Activated T-cell treated with anti-CD3 and anti-CD28 coated beads for 48 hours (primary cell): ENCODE measurements around the gene RHBDF1.
"Not testable (repeated sequence)": the region's sequence is repeated elsewhere in the genome, so short reads cannot be mapped to it uniquely, and the experiment has no call there.

ENCODE experiments used
- DNase-seq: peaks from one replicate; pipeline ENCODE4 v3.0.0-alpha.2; 2020; ENCODE audit warnings: low read depth

Gene RHBDF1

GRCh38 chr16:35678-36305 is 36.6 kb downstream of the RHBDF1 start:
- DNase-seq: no peak

DNA sequence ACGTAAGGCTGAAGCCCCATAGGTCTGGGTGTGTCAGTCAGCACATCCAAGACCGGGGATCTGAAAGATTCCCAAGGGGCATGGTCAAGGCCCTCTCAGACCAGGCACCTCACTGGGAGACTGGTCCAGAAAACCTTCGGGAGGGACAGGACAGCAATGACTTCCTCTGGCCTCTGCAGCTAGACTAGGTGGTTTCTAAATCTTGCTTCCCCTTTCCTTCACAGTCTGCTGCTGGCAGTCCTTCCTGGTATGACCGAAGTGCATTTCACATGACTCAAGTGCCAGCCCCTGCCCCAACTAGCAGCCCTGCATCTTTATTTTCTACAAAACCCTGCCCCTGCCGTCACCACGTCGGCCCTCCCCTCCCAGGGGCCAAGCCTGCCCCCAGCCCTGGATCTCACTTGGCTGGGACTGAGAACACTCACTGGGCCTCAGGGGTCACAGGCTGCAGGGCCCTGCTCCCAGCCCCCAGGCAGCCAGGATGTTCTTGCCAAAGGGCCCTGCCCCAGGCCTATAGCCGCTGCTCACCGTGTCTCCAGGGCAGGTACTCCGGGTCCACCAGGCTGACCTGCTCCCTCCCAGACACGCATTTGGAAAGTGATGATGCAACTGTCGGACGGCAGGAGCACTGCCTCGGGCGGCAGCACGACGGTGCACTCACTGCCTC is 37.3 kb downstream of the RHBDF1 start:
- no peak for DNase-seq

DNA sequence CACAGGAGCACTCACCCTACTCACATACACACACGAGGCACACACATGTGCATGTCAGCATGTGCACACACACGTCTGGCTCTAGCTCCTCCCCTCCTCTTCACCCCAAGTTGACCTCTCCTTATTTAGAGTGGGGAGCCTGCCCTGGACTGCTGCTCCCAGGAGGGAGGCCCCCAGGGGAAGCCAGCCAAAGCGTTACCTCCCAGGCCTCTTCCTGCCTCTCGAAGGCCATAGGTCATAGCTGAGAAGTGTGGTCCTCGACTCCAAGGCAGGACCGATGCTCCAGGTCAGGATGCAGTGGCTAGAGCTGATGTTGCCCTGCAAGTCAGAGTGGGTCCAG is 37.8 kb downstream of the RHBDF1 start:
- no peak for DNase-seq

DNA sequence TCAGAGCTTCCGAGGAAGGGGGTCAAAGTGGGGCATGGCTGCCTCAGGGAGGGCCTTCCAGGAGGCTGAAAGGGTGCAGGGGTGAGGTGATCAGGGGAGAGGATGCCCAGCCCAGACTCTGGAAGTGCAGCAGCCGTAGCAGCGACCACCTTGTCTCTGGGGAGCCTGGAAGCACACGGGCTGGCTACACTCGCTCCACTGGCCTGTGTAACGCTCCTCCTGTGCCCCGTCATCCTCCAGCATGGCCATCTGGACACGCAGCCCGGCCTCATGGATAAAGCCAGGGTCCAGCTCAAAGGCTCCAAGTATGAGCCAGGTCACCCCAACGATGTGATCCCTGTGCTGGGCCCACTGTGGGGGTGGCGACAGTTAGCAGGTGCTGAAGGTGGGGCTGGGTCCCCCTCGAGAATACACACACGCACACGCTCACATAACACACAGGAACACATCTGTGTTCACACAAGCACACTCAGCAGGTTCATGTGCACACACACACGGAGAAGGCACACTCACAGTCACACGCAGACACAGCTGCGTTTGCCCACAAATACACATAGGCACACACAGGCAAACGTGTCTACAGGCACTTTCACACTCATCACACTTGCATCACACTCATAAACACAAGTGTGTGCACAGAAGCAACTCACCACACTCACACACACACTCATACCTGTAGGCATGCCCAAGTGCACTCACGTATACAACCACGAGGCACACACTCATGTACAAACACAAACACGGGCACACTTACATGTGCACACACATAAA is 38.4 kb downstream of the RHBDF1 start:
- DNase-seq: no peak

DNA sequence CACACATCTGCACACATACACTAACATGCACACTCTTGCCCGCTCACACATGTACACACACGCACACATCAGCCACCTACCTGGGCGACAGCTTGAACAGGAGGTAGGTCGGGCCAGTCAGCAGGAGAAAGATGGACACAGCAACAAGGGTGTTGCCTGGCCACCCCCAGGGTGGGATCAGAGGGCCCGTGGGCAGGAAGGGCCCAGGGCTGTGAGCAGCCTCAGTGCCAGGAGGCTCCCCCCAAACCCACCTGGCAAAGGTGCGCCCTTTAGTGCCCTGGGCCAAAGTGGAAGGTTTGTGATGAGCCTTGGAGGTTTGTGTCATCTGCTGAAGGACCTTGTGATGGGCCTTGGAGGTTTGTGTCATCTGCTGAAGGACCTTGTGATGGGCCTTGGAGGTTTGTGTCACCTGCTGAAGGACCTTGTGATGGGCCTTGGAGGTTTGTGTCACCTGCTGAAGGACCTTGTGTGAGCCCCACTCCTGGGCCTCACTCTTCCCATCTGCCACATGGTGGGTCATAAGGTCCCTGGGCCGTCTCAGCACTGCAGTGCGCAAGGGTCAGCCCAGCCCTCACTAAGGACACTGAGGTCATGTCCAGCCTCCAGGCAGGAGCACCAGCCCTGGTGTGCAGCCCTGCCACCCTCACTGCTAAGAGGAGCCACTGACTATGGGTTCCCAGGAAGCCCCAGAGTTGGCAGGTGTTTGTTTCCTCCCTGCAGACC is 39.1 kb downstream of the RHBDF1 start:
- DNase-seq: not testable (repeated sequence)

GRCh38 chr16:30627-31026 is 41.8 kb downstream of the RHBDF1 start:
- DNase-seq: not testable (repeated sequence)

DNA sequence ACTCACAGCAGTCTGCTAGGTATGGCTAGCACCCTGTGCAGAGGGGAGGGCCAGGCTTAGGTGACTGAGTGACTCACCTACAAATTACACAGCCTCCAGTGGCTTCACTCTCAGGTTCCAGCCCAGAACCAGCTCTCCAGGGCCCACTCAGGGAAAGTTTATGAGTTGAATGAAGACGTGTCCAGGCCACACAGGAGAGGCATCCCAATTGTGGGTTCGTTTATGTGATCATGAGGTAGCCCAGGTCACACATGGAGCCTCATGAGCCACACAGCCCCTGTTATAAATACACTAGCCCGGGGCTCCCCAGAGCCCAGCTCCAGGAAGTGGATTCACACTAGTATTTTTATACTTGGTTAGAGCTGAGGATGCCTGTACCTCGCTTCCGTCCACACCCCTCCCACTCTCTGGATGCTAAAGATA is 46.5 kb downstream of the RHBDF1 start:
- DNase-seq: not testable (repeated sequence)

- not testable (repeated sequence) for DNase-seq
Observed at GRCh38 chr16:24151-24550, 48.3 kb downstream of the RHBDF1 start.

GRCh38 chr16:20886-21285 is 51.5 kb downstream of the RHBDF1 start:
- DNase-seq: not testable (repeated sequence)

DNA sequence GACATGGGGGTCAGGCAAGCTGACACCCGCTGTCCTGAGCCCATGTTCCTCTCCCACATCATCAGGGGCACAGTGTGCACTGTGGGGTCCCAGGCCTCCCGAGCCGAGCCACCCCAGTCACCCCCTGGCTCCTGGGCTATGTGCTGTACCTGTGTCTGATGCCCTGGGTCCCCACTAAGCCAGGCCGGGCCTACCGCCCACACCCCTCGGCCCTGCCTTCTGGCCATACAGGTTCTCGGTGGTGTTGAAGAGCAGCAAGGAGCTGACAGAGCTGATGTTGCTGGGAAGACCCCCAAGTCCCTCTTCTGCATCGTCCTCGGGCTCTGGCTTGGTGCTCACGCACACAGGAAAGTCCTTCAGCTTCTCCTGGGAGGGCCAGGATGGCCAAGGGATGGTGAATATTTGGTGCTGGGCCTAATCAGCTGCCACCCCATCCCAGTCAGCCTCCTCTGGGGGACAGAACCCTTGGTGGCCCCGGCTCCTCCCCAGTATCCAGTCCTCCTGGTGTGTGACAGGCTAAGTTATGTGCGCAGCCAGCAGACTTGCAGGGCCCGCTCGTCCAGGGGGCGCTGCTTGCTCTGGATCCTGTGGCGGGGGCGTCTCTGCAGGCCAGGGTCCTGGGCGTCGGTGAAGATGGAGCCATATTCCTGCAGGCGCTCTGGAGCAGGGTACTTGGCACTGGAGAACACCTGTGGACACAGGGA is 55.2 kb downstream of the RHBDF1 start:
- DNase-seq: not testable (repeated sequence)

DNA sequence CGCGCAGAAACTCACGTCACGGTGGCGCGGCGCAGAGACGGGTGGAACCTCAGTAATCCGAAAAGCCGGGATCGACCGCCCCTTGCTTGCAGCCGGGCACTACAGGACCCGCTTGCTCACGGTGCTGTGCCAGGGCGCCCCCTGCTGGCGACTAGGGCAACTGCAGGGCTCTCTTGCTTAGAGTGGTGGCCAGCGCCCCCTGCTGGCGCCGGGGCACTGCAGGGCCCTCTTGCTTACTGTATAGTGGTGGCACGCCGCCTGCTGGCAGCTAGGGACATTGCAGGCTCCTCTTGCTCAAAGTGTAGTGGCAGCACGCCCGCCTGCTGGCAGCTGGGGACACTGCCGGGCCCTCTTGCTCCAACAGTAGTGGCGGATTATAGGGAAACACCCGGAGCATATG is 61.7 kb downstream of the RHBDF1 start:
- DNase-seq: peak; percentile 87

- DNase-seq: peak; percentile 13
Observed at GRCh38 chr16:9903-10665, 62.3 kb downstream of the RHBDF1 start.
